ENCODE data around the gene PFN1.

DNA sequence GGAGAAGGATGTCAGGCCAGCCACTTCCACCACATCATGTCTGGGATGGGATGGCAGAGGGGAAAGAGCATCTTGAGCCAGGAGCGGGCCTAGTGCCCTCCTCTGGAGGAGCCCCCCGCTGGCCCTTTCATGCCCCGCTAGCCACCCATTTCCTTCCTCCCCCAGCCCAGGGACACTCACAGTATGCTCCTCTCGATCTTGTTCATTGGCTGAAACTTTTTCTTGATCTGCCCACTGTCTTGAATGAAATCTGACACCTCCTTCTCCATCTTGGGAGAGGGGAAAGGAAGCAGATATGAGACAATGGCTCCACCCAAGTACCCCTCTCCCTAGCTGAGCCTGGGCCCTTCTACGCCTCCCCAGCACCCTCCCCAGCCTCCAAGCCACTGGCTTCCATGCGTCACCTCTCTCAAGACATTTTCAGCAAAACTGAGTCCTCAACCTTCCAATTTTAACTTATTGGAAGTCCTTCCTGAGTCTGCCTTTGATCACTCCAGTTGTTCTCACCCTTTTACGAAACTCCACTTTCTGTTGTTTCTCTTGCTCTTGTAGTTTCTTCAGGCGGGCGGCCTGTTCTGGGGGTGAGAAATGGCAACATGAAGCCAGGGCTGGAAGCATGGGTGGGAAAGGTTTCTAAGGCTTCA lies 12.1 kb upstream of the PFN1 start:
- TF ChIP-seq, protein P1, sequence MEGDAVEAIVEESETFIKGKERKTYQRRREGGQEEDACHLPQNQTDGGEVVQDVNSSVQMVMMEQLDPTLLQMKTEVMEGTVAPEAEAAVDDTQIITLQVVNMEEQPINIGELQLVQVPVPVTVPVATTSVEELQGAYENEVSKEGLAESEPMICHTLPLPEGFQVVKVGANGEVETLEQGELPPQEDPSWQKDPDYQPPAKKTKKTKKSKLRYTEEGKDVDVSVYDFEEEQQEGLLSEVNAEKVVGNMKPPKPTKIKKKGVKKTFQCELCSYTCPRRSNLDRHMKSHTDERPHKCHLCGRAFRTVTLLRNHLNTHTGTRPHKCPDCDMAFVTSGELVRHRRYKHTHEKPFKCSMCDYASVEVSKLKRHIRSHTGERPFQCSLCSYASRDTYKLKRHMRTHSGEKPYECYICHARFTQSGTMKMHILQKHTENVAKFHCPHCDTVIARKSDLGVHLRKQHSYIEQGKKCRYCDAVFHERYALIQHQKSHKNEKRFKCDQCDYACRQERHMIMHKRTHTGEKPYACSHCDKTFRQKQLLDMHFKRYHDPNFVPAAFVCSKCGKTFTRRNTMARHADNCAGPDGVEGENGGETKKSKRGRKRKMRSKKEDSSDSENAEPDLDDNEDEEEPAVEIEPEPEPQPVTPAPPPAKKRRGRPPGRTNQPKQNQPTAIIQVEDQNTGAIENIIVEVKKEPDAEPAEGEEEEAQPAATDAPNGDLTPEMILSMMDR (IDR thresholded peaks at IDR 0.05; ENCODE audit: extremely low read depth in 1 of 2, insufficient read depth in 1 of 2, low read depth in 1 of 2, low read length in 2 of 2) = no peak
- TF ChIP-seq JUN (IDR thresholded peaks at IDR 0.05; ENCODE audit: borderline replicate concordance, insufficient read depth, insufficient read length, low read depth) (no peak), POLR2A (IDR thresholded peaks at IDR 0.05; ENCODE audit: low read depth, low read length) (no peak), POLR2AphosphoS5 (IDR thresholded peaks at IDR 0.05; ENCODE audit: insufficient read depth, low read depth, low read length) (no peak), EZH2 (IDR thresholded peaks at IDR 0.05; ENCODE audit: borderline replicate concordance, low read depth, low read length, severe bottlenecking) (no peak), MYC (IDR thresholded peaks at IDR 0.05; ENCODE audit: low read depth, low read length) (no peak)
- TF ChIP-seq, protein P2, sequence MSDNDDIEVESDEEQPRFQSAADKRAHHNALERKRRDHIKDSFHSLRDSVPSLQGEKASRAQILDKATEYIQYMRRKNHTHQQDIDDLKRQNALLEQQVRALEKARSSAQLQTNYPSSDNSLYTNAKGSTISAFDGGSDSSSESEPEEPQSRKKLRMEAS (IDR thresholded peaks at IDR 0.05; ENCODE audit: insufficient read depth, insufficient read length) = no peak

Measured in endothelial cell of umbilical vein (primary cell).